A673 (cell line): ENCODE measurements around the gene SLC12A3. TPM values are rescaled to one million over a fixed set of nuclear protein-coding genes. Genes with fewer than 3 reads are reported as not detected.

Experiments used
- BruUV-seq: library from RNA; stranded (reverse); fragments of 400-500 nt; replicated peaks from 2 replicates; lab custom pipeline; 2021; lab: Mats Ljungman, UMichigan
- CTCF ChIA-PET: fragments of 300-600 bp; sonication (Branson Sonifier 250); formaldehyde crosslinking; loops from one replicate; lab custom pipeline; 2022; ENCODE audit warnings: antibody characterized with exemption; lab: Charles Lee
- POLR2A ChIA-PET: fragments of 300-600 bp; sonication (Branson Sonifier 250); formaldehyde crosslinking; loops from one replicate; lab custom pipeline; 2022; ENCODE audit warnings: antibody characterized with exemption; ENCODE audit not compliant: low non-redundant PET; lab: Charles Lee
- DNase-seq: peaks from one replicate; pipeline ENCODE4 v3.0.0-alpha.2; 2015; ENCODE audit warnings: low spot score
- H3K27ac ChIP-seq: fragments of 200-600 bp; sonication (generic); 2 replicates; pipeline ENCODE4 v1.5.1; 2016; ENCODE audit warnings: mixed run types, low read depth, mild to moderate bottlenecking, mixed read lengths, antibody characterized with exemption, low read length; ENCODE audit not compliant: poor library complexity, severe bottlenecking
- H3K27me3 ChIP-seq: fragments of 200-600 bp; sonication (generic); replicated peaks from 2 replicates; pipeline ENCODE4 v1.6.1; 2017; ENCODE audit warnings: mixed run types, low read depth, mild to moderate bottlenecking, mixed read lengths, antibody characterized with exemption, low read length; ENCODE audit not compliant: insufficient read depth, poor library complexity
- H3K36me3 ChIP-seq: fragments of 200-600 bp; sonication (generic); 2 replicates; pipeline ENCODE4 v1.6.1; 2016; ENCODE audit warnings: mixed run types, mild to moderate bottlenecking, mixed read lengths, antibody characterized with exemption, low read length; ENCODE audit not compliant: insufficient read depth, poor library complexity, severe bottlenecking
- H3K4me1 ChIP-seq: fragments of 200-600 bp; sonication (generic); 2 replicates; pipeline ENCODE4 v1.6.1; 2017; ENCODE audit warnings: mixed run types, mild to moderate bottlenecking, mixed read lengths, antibody characterized with exemption, low read length; ENCODE audit not compliant: insufficient read depth, poor library complexity, severe bottlenecking
- H3K4me3 ChIP-seq: fragments of 200-600 bp; sonication (generic); 2 replicates; pipeline ENCODE4 v1.5.1; 2016; ENCODE audit warnings: low read depth, mixed run types, mild to moderate bottlenecking, mixed read lengths, low read length; ENCODE audit not compliant: poor library complexity, severe bottlenecking
- H3K9me3 ChIP-seq: fragments of 200-600 bp; sonication (generic); 2 replicates; pipeline ENCODE4 v1.6.1; 2016; ENCODE audit warnings: mixed run types, low read depth, mild to moderate bottlenecking, mixed read lengths, antibody characterized with exemption, low read length; ENCODE audit not compliant: poor library complexity, severe bottlenecking
- CTCF ChIP-seq: fragments of 300-800, 200-600 bp; sonication (generic); conservative IDR thresholded peaks from 2 replicates; pipeline ENCODE4 v1.5.1; 2017; ENCODE audit warnings: low read depth, mild to moderate bottlenecking, antibody characterized with exemption, low read length, moderate library complexity, mixed read lengths
- EZH2 ChIP-seq: fragments of 200-600 bp; sonication (generic); IDR thresholded peaks from 2 replicates; pipeline ENCODE4 v1.6.1; 2017; ENCODE audit warnings: borderline replicate concordance, low read depth, mild to moderate bottlenecking, mixed read lengths, antibody characterized with exemption, low read length; ENCODE audit not compliant: poor library complexity, severe bottlenecking
- intact Hi-C: fragments of 100-400 bp; cut with micrococcal nuclease; formaldehyde crosslinking; loops from one replicate; pipeline ENCODE4 v1.10.0; 2022; ENCODE audit not compliant: unreplicated experiment
- total RNA-seq: library from RNA; stranded (reverse); gene quantifications from 2 replicates; pipeline ENCODE4 v1.2.3, GENCODE V29; 2021

The SLC12A3 gene
- total RNA-seq, 1 experiment from 2014 or later: not detected

GRCh38 chr16:56847173-56847910 is 17.7 kb upstream of the SLC12A3 start:
- Histone ChIP-seq H3K4me3 (no peak overlapping the region), H3K4me1 (peaks cover 24% of the 10 kb centered on the region), H3K9me3 (no peaks in the 10 kb centered on the region), H3K36me3 (peaks cover 17% of the 10 kb centered on the region), H3K27me3 (no peaks in the 10 kb centered on the region), H3K27ac (peak overlapping the region; percentile 10)
- ChIA-PET CTCF (no interaction called here), POLR2A (no interaction called here)
- intact Hi-C loops: no loop called here
- no TSS peak for BruUV-seq
- TF ChIP-seq CTCF (no peak), EZH2 (no peak)
- DNase-seq: no peak

DNA sequence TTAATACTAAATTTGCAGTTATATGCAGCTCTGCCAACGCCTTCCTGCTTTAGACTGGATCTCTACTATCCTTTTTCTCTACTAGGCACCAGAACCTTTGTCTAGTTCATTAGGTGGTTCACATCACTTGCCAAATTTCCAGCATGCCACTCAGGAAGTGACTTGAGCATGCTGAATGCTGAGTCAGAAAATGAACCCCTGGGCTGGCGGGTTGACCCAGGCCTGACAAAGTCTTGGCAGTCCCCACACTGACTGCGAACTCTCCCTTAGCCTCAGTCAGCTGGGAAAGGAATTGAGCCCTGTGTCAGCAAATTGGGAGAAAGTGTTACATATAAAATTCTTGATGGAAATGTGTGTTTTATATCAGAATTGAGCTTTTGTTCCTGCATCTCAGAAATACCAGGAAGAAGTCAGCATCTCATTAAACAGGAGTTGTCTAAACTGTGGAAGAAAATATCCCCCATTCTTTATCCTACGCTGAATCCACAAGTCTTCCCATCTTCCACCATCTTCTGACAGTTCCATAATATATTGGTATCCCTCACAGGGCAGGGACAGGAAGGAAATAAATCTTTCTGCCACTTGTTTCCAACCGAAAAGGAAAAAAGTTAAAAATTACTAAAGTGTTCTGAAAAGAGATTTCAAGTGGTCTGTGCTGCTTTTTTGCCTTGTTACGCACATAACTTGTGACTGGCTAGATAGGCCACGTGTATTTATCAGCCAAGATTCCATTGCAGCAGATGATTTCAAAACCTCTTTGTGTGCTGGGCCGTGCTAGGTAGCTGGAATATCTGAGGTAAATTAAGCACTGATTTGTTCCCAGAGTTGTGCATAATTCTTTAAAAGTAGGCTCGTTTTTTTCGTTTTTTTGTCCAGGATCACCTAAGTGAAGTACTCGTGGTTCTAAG is 16.7 kb upstream of the SLC12A3 start:
- H3K36me3 ChIP-seq: peaks cover 10% of the 10 kb centered on the region
- H3K27ac ChIP-seq: no peak overlapping the region
- BruUV-seq: no TSS peak
- TF ChIP-seq CTCF (no peak), EZH2 (no peak)
- intact Hi-C loops: no loop called here
- POLR2A ChIA-PET: no interaction called here
- CTCF ChIA-PET: no interaction called here
- no peaks in the 10 kb centered on the region for H3K27me3 ChIP-seq
- H3K4me1 ChIP-seq: peaks cover 24% of the 10 kb centered on the region
- no peak overlapping the region for H3K4me3 ChIP-seq
- DNase-seq: peak; percentile 32
- H3K9me3 ChIP-seq: no peaks in the 10 kb centered on the region

DNA sequence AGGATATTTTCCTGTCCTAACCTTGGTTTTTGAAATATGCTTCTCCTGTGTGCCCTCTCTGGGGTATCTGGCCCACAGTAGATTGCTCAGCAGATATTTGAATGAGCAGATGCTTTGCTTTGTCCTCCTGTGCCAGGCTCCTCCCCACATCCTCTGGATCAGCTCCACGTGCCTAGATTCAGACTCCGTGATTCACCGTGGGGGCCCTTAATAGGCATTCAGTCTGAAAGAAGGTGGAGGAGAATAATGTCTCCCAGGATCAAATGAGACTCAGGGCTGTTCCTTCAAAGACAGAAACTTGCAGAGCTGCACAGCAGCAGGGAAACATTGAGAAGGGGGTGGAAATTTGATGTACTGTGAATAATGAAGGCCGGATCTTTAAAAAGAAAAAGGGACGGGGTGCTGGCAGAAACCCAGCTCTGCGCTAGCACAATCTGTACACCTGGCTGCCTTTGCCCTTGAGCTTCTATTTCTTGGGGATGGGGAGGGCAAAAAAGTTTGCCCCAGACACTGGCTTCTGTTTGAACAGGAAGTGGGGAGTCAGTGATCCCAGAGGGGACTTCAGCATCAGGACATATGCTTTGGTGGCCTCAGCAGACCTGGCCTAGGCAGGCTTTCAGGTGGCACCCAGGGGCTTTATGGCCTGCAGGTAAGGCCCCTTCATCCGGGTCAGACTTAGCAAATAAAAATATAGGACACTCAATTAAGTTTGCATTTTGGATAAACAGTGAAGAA is 15.9 kb upstream of the SLC12A3 start:
- peaks cover 3% of the 10 kb centered on the region for H3K36me3 ChIP-seq
- no peaks in the 10 kb centered on the region for H3K9me3 ChIP-seq
- ChIA-PET CTCF (no interaction called here), POLR2A (no interaction called here)
- intact Hi-C loops: no loop called here
- no TSS peak for BruUV-seq
- TF ChIP-seq EZH2 (no peak), CTCF (no peak)
- peak overlapping the region; percentile 33 for H3K27ac ChIP-seq
- DNase-seq: peak; percentile 69
- peaks cover 24% of the 10 kb centered on the region for H3K4me1 ChIP-seq
- no peaks in the 10 kb centered on the region for H3K27me3 ChIP-seq
- H3K4me3 ChIP-seq: no peak overlapping the region
